Neural progenitor cell (in vitro differentiated cells): ENCODE data around the gene LRRC25. TPM values are rescaled to one million over a fixed set of nuclear protein-coding genes. Genes with fewer than 3 reads are reported as not detected.
"Not testable (repeated sequence)": the region's sequence is repeated elsewhere in the genome, so short reads cannot be mapped to it uniquely, and the experiment has no call there.

ENCODE experiments used
- DNase-seq: peaks from one replicate; pipeline ENCODE4 v3.0.0-alpha.2; 2016; ENCODE audit warnings: low spot score
- H2AFZ ChIP-seq: fragments of 200-600 bp; sonication (generic); replicated peaks from 2 replicates; pipeline ENCODE4 v1.6.1; 2016; ENCODE audit warnings: antibody characterized with exemption
- H3F3A ChIP-seq: fragments of 200-600 bp; sonication (generic); 2 replicates; pipeline ENCODE4 v1.6.1; 2016; ENCODE audit warnings: antibody characterized with exemption, low read depth
- H3K27ac ChIP-seq: fragments of 200-600 bp; sonication (generic); 2 replicates; pipeline ENCODE4 v1.5.1; 2016; ENCODE audit warnings: mild to moderate bottlenecking
- H3K27me3 ChIP-seq: fragments of 200-600 bp; sonication (generic); 2 replicates; pipeline ENCODE4 v1.6.1; 2016; ENCODE audit warnings: mild to moderate bottlenecking, moderate library complexity
- H3K36me3 ChIP-seq: fragments of 200-600 bp; sonication (generic); 2 replicates; pipeline ENCODE4 v1.5.1; 2016
- H3K4me1 ChIP-seq: fragments of 200-600 bp; sonication (generic); 2 replicates; pipeline ENCODE4 v1.6.1; 2016; ENCODE audit warnings: mixed run types
- H3K4me2 ChIP-seq: fragments of 200-600 bp; sonication (generic); 2 replicates; pipeline ENCODE4 v1.6.1; 2016
- H3K4me3 ChIP-seq: fragments of 200-600 bp; sonication (generic); 2 replicates; pipeline ENCODE4 v1.5.1; 2016
- H3K79me2 ChIP-seq: fragments of 200-600 bp; sonication (generic); 2 replicates; pipeline ENCODE4 v1.6.1; 2016; ENCODE audit warnings: low read depth
- H3K9ac ChIP-seq: fragments of 200-600 bp; sonication (generic); 2 replicates; pipeline ENCODE4 v1.6.1; 2016
- H3K9me3 ChIP-seq: fragments of 200-600 bp; sonication (generic); 2 replicates; pipeline ENCODE4 v1.5.1; 2016; ENCODE audit warnings: low read depth
- H4K20me1 ChIP-seq: fragments of 200-600 bp; sonication (generic); 2 replicates; pipeline ENCODE4 v1.6.1; 2016; ENCODE audit warnings: low read depth
- H3K27ac Mint-ChIP-seq: 3 replicates; pipeline ENCODE4 v1.8.0; 2021; ENCODE audit warnings: mixed read lengths
- H3K27me3 Mint-ChIP-seq: 2 replicates; pipeline ENCODE4 v1.8.0; 2022; ENCODE audit warnings: low read depth, mild to moderate bottlenecking, inconsistent platforms, moderate library complexity, mixed read lengths; ENCODE audit not compliant: insufficient read depth
- H3K36me3 Mint-ChIP-seq: 3 replicates; pipeline ENCODE4 v1.8.0; 2021; ENCODE audit warnings: mixed read lengths
- H3K4me1 Mint-ChIP-seq: 3 replicates; pipeline ENCODE4 v1.8.0; 2021; ENCODE audit warnings: mixed read lengths
- H3K4me3 Mint-ChIP-seq: 3 replicates; pipeline ENCODE4 v1.8.0; 2021; ENCODE audit warnings: mild to moderate bottlenecking, moderate library complexity, mixed read lengths
- H3K9me3 Mint-ChIP-seq: 3 replicates; pipeline ENCODE4 v1.8.0; 2020; ENCODE audit warnings: mixed read lengths
- EZH2 ChIP-seq: fragments of 200-600 bp; sonication (generic); IDR thresholded peaks from 2 replicates; pipeline ENCODE4 v1.6.1; 2017; ENCODE audit warnings: antibody characterized with exemption, mild to moderate bottlenecking, moderate library complexity
- EZH2phosphoT487 ChIP-seq: fragments of 200-600 bp; sonication (generic); IDR thresholded peaks from 2 replicates; pipeline ENCODE4 v1.6.1; 2017; ENCODE audit warnings: antibody characterized with exemption
- total RNA-seq: library from RNA; depleted of rRNA; stranded (reverse); fragments of >200 nt; gene quantifications from 2 replicates; pipeline ENCODE4 v1.2.3, GENCODE V29; 2015; ENCODE audit warnings: low replicate concordance
- TF ChIP-seq, protein P1 (sequence below): fragments of 200-600 bp; sonication (generic); IDR thresholded peaks from 2 replicates; pipeline ENCODE4 v1.5.1; 2017; ENCODE audit warnings: antibody characterized with exemption, mild to moderate bottlenecking

Gene LRRC25
- total RNA-seq, 1 donor from 2014 or later = not detected

DNA sequence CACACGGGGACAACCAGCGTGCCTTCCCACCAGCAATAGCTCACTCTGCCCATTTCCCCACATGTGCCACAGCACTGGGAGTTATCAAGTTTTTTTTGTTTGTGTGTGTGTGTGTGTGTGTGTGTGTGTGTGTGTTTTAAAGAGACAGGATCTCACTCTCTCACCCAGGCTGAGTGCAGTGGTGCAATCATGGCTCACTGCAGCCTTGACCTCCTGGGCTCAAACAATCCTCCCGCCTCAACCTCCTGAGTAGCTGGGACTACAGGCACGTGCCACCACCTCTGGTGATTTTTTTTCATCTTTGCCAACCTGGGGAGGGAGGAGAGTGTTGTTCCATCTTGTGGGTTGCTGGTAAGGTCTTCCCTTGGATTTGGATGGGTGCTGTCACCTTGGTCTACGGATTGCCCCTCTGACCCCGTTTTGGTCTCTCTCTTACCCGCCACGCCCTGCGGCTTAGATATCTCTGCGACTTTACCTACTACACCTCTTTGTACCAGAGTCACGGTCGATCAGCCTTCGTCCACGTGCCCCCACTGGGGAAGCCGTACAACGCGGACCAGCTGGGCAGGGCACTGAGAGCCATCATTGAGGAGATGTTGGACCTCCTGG lies 34.4 kb downstream of the LRRC25 start:
- Histone ChIP-seq H3F3A (no peaks in the 10 kb centered on the region), H2AFZ (no peak overlapping the region), H3K27ac (no peak overlapping the region), H3K4me2 (no peak overlapping the region), H3K9me3 (no peaks in the 10 kb centered on the region), H3K79me2 (no peaks in the 10 kb centered on the region), H3K4me3 (no peak overlapping the region), H3K9ac (no peak overlapping the region), H3K36me3 (no peaks in the 10 kb centered on the region), H3K4me1 (peaks cover 9% of the 10 kb centered on the region), H3K27me3 (no peaks in the 10 kb centered on the region), H4K20me1 (no peaks in the 10 kb centered on the region)
- Mint-ChIP-seq H3K9me3 (peaks cover 2% of the 10 kb centered on the region), H3K27me3 (peaks cover 6% of the 10 kb centered on the region), H3K27ac (no peak overlapping the region), H3K36me3 (peaks cover 8% of the 10 kb centered on the region), H3K4me3 (no peak overlapping the region), H3K4me1 (peaks cover 34% of the 10 kb centered on the region)
- no peak for DNase-seq
- no peak for TF ChIP-seq EZH2phosphoT487
- no peak for TF ChIP-seq EZH2
- TF ChIP-seq, protein P1, sequence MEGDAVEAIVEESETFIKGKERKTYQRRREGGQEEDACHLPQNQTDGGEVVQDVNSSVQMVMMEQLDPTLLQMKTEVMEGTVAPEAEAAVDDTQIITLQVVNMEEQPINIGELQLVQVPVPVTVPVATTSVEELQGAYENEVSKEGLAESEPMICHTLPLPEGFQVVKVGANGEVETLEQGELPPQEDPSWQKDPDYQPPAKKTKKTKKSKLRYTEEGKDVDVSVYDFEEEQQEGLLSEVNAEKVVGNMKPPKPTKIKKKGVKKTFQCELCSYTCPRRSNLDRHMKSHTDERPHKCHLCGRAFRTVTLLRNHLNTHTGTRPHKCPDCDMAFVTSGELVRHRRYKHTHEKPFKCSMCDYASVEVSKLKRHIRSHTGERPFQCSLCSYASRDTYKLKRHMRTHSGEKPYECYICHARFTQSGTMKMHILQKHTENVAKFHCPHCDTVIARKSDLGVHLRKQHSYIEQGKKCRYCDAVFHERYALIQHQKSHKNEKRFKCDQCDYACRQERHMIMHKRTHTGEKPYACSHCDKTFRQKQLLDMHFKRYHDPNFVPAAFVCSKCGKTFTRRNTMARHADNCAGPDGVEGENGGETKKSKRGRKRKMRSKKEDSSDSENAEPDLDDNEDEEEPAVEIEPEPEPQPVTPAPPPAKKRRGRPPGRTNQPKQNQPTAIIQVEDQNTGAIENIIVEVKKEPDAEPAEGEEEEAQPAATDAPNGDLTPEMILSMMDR = no peak

DNA sequence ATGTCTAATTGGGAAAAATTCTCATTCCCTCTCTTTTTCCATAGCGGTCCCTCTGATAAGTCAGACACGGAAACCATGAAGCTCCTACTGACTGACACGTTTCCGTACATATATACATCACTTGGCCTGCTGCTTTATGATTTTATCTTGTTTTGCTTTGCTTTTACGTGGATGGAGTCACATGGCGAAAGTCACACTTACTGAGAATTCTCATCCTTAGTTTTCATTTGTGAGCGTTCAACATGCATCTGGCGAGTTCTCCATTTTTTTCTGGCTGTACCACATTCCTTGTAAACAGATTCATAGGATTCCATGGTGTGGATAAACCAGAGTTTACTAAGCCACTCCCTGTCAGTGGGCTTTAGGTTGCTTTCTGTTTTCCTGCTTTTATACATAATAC lies 35.8 kb downstream of the LRRC25 start:
- peaks cover 18% of the 10 kb centered on the region for H3K36me3 Mint-ChIP-seq
- peaks cover 9% of the 10 kb centered on the region for H3K27me3 Mint-ChIP-seq

GRCh38 chr19:18357041-18357440 lies 40.4 kb downstream of the LRRC25 start:
- no peak for DNase-seq
- TF ChIP-seq, protein P1 = no peak
- TF ChIP-seq EZH2 (no peak), EZH2phosphoT487 (no peak)
- H4K20me1 ChIP-seq = no peaks in the 10 kb centered on the region
- H3K36me3 ChIP-seq = no peaks in the 10 kb centered on the region
- no peak overlapping the region for H3K4me3 Mint-ChIP-seq
- no peak overlapping the region for H3K9ac ChIP-seq
- no peak overlapping the region for H3K4me3 ChIP-seq
- peaks cover 18% of the 10 kb centered on the region for H3K36me3 Mint-ChIP-seq
- H3K9me3 ChIP-seq = no peaks in the 10 kb centered on the region
- H3K27me3 ChIP-seq = no peaks in the 10 kb centered on the region
- H2AFZ ChIP-seq = no peak overlapping the region
- no peaks in the 10 kb centered on the region for H3K4me1 ChIP-seq
- H3K79me2 ChIP-seq = no peaks in the 10 kb centered on the region
- no peak overlapping the region for H3K4me2 ChIP-seq
- H3K27me3 Mint-ChIP-seq = peaks cover 5% of the 10 kb centered on the region
- no peaks in the 10 kb centered on the region for H3F3A ChIP-seq
- no peak overlapping the region for H3K27ac Mint-ChIP-seq
- H3K27ac ChIP-seq = no peak overlapping the region
- H3K4me1 Mint-ChIP-seq = no peaks in the 10 kb centered on the region
- peaks cover 6% of the 10 kb centered on the region for H3K9me3 Mint-ChIP-seq

More for the DNA sequence above, 35.8 kb downstream of the LRRC25 start:
- H3K9me3 Mint-ChIP-seq = peaks cover 6% of the 10 kb centered on the region
- Histone ChIP-seq H3K4me3 (no peak overlapping the region), H3K36me3 (no peaks in the 10 kb centered on the region), H3K27me3 (no peaks in the 10 kb centered on the region), H3K27ac (no peak overlapping the region), H3K4me1 (peaks cover 9% of the 10 kb centered on the region), H2AFZ (no peak overlapping the region), H3F3A (no peaks in the 10 kb centered on the region), H3K4me2 (no peak overlapping the region), H4K20me1 (no peaks in the 10 kb centered on the region), H3K9ac (no peak overlapping the region), H3K79me2 (no peaks in the 10 kb centered on the region), H3K9me3 (no peaks in the 10 kb centered on the region)
- H3K4me3 Mint-ChIP-seq = no peak overlapping the region
- DNase-seq = no peak
- TF ChIP-seq EZH2 (no peak), EZH2phosphoT487 (no peak)
- TF ChIP-seq, protein P1 = no peak
- H3K27ac Mint-ChIP-seq = no peak overlapping the region
- peaks cover 31% of the 10 kb centered on the region for H3K4me1 Mint-ChIP-seq

DNA sequence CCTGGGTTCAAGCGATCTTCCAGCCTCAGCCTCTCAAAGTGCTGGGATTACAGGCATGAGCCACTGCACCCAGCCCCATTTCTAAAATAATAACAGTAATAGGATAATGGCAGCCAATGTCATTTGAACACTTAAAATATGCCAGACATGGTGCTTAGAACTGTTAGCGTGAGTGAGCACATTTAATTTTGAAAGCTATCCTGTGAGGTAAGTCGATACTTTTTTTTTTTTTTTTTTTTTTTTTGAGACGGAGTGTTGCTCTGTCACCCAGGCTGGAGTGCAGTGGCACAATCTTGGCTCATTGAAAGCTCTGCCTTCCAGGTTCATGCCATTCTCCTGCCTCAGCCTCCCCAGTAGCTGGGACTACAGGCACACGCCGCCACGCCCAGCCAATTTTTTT lies 42.7 kb downstream of the LRRC25 start:
- not testable (repeated sequence) for H3K4me3 Mint-ChIP-seq, H3K27ac ChIP-seq, H3K4me2 ChIP-seq, H3K4me1 Mint-ChIP-seq, H3K27me3 ChIP-seq, H4K20me1 ChIP-seq, H3K36me3 ChIP-seq, H3K4me1 ChIP-seq, H2AFZ ChIP-seq, H3K27ac Mint-ChIP-seq, H3K79me2 ChIP-seq, H3K9ac ChIP-seq, DNase-seq, H3F3A ChIP-seq, H3K4me3 ChIP-seq, H3K9me3 Mint-ChIP-seq, H3K27me3 Mint-ChIP-seq, H3K9me3 ChIP-seq
- H3K36me3 Mint-ChIP-seq = peaks cover 16% of the 10 kb centered on the region
